GM12878 (cell line): ENCODE measurements around the gene ALDH1A2. TPM values are rescaled to one million over a fixed set of nuclear protein-coding genes. Genes with fewer than 3 reads are reported as not detected.

Experiments used
- ATAC-seq: fragments of 200-7000 bp; cut with Tn5 transposase; 3 replicates; pipeline ENCODE4 v1.9.1; 2020; ENCODE audit warnings: mild to moderate bottlenecking, moderate library complexity
- BruUV-seq: library from RNA; stranded (reverse); fragments of 400-500 nt; replicated peaks from 2 replicates; lab custom pipeline; 2021; lab: Mats Ljungman, UMichigan
- CTCF ChIA-PET: fragments of 300-600 bp; sonication (Branson Sonifier 250); formaldehyde crosslinking; extraction: SDS; loops from one replicate; lab custom pipeline; 2021; ENCODE audit warnings: inconsistent platforms; lab: Yijun Ruan, JAX
- POLR2A ChIA-PET: fragments of 350-600 bp; formaldehyde crosslinking; extraction: SDS; loops from one replicate; lab custom pipeline; 2021; ENCODE audit warnings: inconsistent platforms; lab: Charles Lee
- RAD21 ChIA-PET: fragments of 300-600 bp; sonication (Branson Sonifier 250); formaldehyde crosslinking; loops from one replicate; lab custom pipeline; 2023; ENCODE audit warnings: antibody characterized with exemption; ENCODE audit not compliant: unreplicated experiment; lab: Charles Lee
- SMC1A ChIA-PET: fragments of 300-600 bp; sonication (Branson Sonifier 250); formaldehyde crosslinking; loops from one replicate; lab custom pipeline; 2023; ENCODE audit not compliant: unreplicated experiment, uncharacterized antibody; lab: Charles Lee
- DNase-seq: peaks from one replicate; pipeline ENCODE4 v3.0.0-alpha.2; 2011; ENCODE audit warnings: low read depth, low spot score
- FAIRE-seq: peaks from 3 replicates; lab custom pipeline; 2011; peaks lifted over from hg19 to GRCh38; lab: Jason Lieb, UNC
- H2AFZ ChIP-seq: 2 replicates; pipeline ENCODE4 v1.6.0; 2011; ENCODE audit warnings: low read depth, low read length, control low read depth; ENCODE audit not compliant: control insufficient read depth
- H3K27ac ChIP-seq: 2 replicates; pipeline ENCODE4 v1.5.1; 2011; ENCODE audit warnings: control low read depth; ENCODE audit not compliant: control insufficient read depth, insufficient read depth
- H3K27me3 ChIP-seq, 2 experiments: replicated peaks in 1 of 2; 2 replicates each; pipeline versions ENCODE4 v1.6.0 to v1.6.1; 2011; ENCODE audit warnings: low read length in 1 of 2; ENCODE audit not compliant: control insufficient read depth in 2 of 2, insufficient read depth in 2 of 2
- H3K36me3 ChIP-seq, 2 experiments: 2 replicates each; pipeline ENCODE4 v1.5.1; 2011; ENCODE audit warnings: low read length in 1 of 2; ENCODE audit not compliant: control insufficient read depth in 2 of 2, insufficient read depth in 2 of 2
- H3K4me1 ChIP-seq: 2 replicates; pipeline ENCODE4 v1.6.1; 2011; ENCODE audit warnings: mild to moderate bottlenecking, low read length, moderate library complexity, mixed read lengths; ENCODE audit not compliant: control insufficient read depth, insufficient read depth
- H3K4me2 ChIP-seq: 2 replicates; pipeline ENCODE4 v1.6.0; 2011; ENCODE audit warnings: control low read depth; ENCODE audit not compliant: control insufficient read depth, insufficient read depth
- H3K4me3 ChIP-seq: fragments of 200-600 bp; sonication (generic); 2 replicates; pipeline ENCODE4 v1.5.1; 2016
- H3K79me2 ChIP-seq: 2 replicates; pipeline ENCODE4 v1.6.0; 2011; ENCODE audit warnings: low read length; ENCODE audit not compliant: control insufficient read depth, insufficient read depth
- H3K9ac ChIP-seq: 2 replicates; pipeline ENCODE4 v1.8.0; 2011; ENCODE audit warnings: low read length, control low read depth, mixed read lengths; ENCODE audit not compliant: control insufficient read depth, insufficient read depth
- H3K9me3 ChIP-seq: replicated peaks from 3 replicates; pipeline ENCODE4 v1.5.1; 2011; ENCODE audit warnings: mild to moderate bottlenecking, low read length; ENCODE audit not compliant: control insufficient read depth, insufficient read depth
- H4K20me1 ChIP-seq: 2 replicates; pipeline ENCODE4 v1.6.0; 2011; ENCODE audit not compliant: control insufficient read depth, insufficient read depth
- CBX5 ChIP-seq: sonication (generic); IDR thresholded peaks from 2 replicates; pipeline ENCODE4 v1.6.1; 2016; ENCODE audit warnings: low read depth, moderate library complexity, mild to moderate bottlenecking, inconsistent platforms
- EGR1 ChIP-seq, 2 experiments: IDR thresholded peaks; 1 replicate in 1 of 2; 2 replicates in 1 of 2; pipeline ENCODE4 v1.6.1; 2011 to 2012; ENCODE audit warnings: low read depth in 2 of 2, low read length in 2 of 2, borderline replicate concordance in 1 of 2, mild to moderate bottlenecking in 1 of 2, moderate library complexity in 1 of 2
- HSF1 ChIP-seq: fragments of 150-350 bp; IDR thresholded peaks from 2 replicates; pipeline ENCODE4 v1.6.1; 2014; ENCODE audit warnings: mild to moderate bottlenecking, low read depth, low read length
- MTA2 ChIP-seq: fragments of 450-650 bp; IDR thresholded peaks from 2 replicates; pipeline ENCODE4 v1.6.1; 2016; ENCODE audit warnings: low read depth, mild to moderate bottlenecking, moderate library complexity
- MXI1 ChIP-seq: fragments of 150-350 bp; IDR thresholded peaks from 2 replicates; pipeline ENCODE4 v1.6.1; 2011; ENCODE audit warnings: low read depth, mild to moderate bottlenecking, inconsistent platforms, low read length, improper control_type of control experiment
- RCOR1 ChIP-seq: conservative IDR thresholded peaks from 2 replicates; pipeline ENCODE4 v1.6.1; 2012; ENCODE audit warnings: low read depth, low read length, improper control_type of control experiment
- TCF7 ChIP-seq: IDR thresholded peaks from 2 replicates; pipeline ENCODE4 v1.6.1; 2014; ENCODE audit warnings: antibody characterized with exemption, borderline replicate concordance
- ZBTB40 ChIP-seq: fragments of 450-650 bp; IDR thresholded peaks from 2 replicates; pipeline ENCODE4 v1.6.1; 2016; ENCODE audit warnings: mild to moderate bottlenecking, moderate library complexity, borderline replicate concordance
- WGBS: methylation state at CpG from one replicate; pipeline ENCODE4 v1.1.6; 2016; ENCODE audit warnings: low lambda C conversion rate; ENCODE audit not compliant: insufficient replicate concordance, insufficient coverage; ENCODE audit errors: missing lambda C conversion rate; 5-methylcytosine and 5-hydroxymethylcytosine counted together
- in situ Hi-C: fragments of 300-500 bp; cut with MboI; formaldehyde crosslinking; loops from 9 replicates; pipeline ENCODE4 v1.14.3; 2018; ENCODE audit warnings: mixed read lengths
- intact Hi-C: fragments of 100-400 bp; cut with micrococcal nuclease; formaldehyde crosslinking; loops from one replicate; pipeline ENCODE4 v1.14.2; 2022; ENCODE audit not compliant: unreplicated experiment
- polyA plus RNA-seq, 11 experiments: library from polyadenylated mRNA; depleted of rRNA in 4 of 11; unstranded in 6 of 11; stranded (reverse) in 5 of 11; fragments of >200 nt; fragmentation: Nextera tagmentation in 4 of 11; fragmentation: Illumina TruSeq in 1 of 11; extraction: Ambion mirVana in 4 of 11; extraction: Trizol in 1 of 11; gene quantifications; 1 replicate in 1 of 11; 2 replicates in 10 of 11; pipeline versions ENCODE4 v1.2.1 to v1.2.3, GENCODE V29; 2011 to 2016; ENCODE audit warnings: inconsistent platforms in 2 of 11, missing spikeins in 2 of 11, low read depth in 1 of 11
- total RNA-seq, 4 experiments: library from RNA; depleted of rRNA in 3 of 4; stranded (reverse); fragments of >200 nt in 3 of 4; fragmentation: Illumina TruSeq in 1 of 4; extraction: Trizol in 1 of 4; gene quantifications; 2 replicates each; pipeline versions ENCODE4 v1.2.1 to v1.2.3, GENCODE V29; 2013 to 2021

The ALDH1A2 gene
- total and polyA plus RNA-seq, 10 of the 15 experiments (the other 5 are each of a cell fraction or from before 2014, with no cell fraction given) = 0.06 to 0.92 (median 0.18) TPM; not detected in 5

- no peak for TF ChIP-seq ZBTB40
- TF ChIP-seq EGR1 (IDR thresholded peaks at IDR 0.05; ENCODE audit: borderline replicate concordance in 1 of 2, low read depth in 2 of 2, low read length in 2 of 2) = no peak
- TF ChIP-seq MTA2 = no peak
Observed at GRCh38 chr15:57993409-57994145, 71.9 kb downstream of the ALDH1A2 start (continued).

- intact Hi-C loops (no loop called here), in situ Hi-C loops (no loop called here)
- Histone ChIP-seq H3K79me2 (no peaks in the 10 kb centered on the region), H4K20me1 (no peaks in the 10 kb centered on the region), H2AFZ (no peak overlapping the region), H3K4me2 (no peak overlapping the region), H3K36me3 (no peaks in the 10 kb centered on the region), H3K27ac (no peak overlapping the region), H3K9me3 (no peaks in the 10 kb centered on the region), H3K4me3 (no peak overlapping the region), H3K9ac (no peak overlapping the region), H3K27me3 (no peaks in the 10 kb centered on the region; a peak in 1 of 4 replicates), H3K4me1 (no peaks in the 10 kb centered on the region)
- ChIA-PET RAD21 (no interaction called here), POLR2A (no interaction called here), SMC1A (interaction anchor here (0.6 kb wide), 1 partner anchor 39 kb away, joined by 3 read pairs; no protein-coding TSS in a partner anchor), CTCF (interaction anchor here (0.6 to 2.3 kb wide), 4 partner anchors 11 to 689 kb away, joined by 3 to 6 read pairs (median 4); no protein-coding TSS in a partner anchor)
- no TSS peak for BruUV-seq
- ATAC-seq = no peak
- 12% methylated on average over 6 of the region's 6 CpGs for WGBS
- DNase-seq = no peak
- no peak for FAIRE-seq
- TF ChIP-seq HSF1 (no peak), ZBTB40 (no peak), MXI1 (no peak), CBX5 (no peak), RCOR1 (no peak), TCF7 (no peak)
Observed at GRCh38 chr15:57992761-57993355, 72.7 kb downstream of the ALDH1A2 start.
